GM18861 (cell line): Measurements from ENCODE around the gene NAA38.
"Not testable (repeated sequence)": the region's sequence is repeated elsewhere in the genome, so short reads cannot be mapped to it uniquely, and the experiment has no call there.

Experiments
- ATAC-seq: cut with Tn5 transposase; IDR thresholded peaks from one replicate; pipeline ENCODE4 v1.9.1; 2021; ENCODE audit not compliant: unreplicated experiment

NAA38 gene

GRCh38 chr17:7825206-7825990, 32.0 kb downstream of the NAA38 start:
- no peak for ATAC-seq

GRCh38 chr17:7824021-7824924, 33.1 kb downstream of the NAA38 start:
- no peak for ATAC-seq

- no peak for ATAC-seq
These were observed 33.8 kb downstream of the NAA38 start for GRCh38 chr17:7823581-7824001.

- no peak for ATAC-seq
These were observed 35.2 kb downstream of the NAA38 start for GRCh38 chr17:7822126-7822525.

GRCh38 chr17:7820231-7820630, 37.1 kb downstream of the NAA38 start:
- no peak for ATAC-seq

GRCh38 chr17:7818746-7819645, 38.4 kb downstream of the NAA38 start:
- ATAC-seq = no peak

GRCh38 chr17:7818026-7818425, 39.3 kb downstream of the NAA38 start:
- no peak for ATAC-seq

- no peak for ATAC-seq
These were observed 39.8 kb downstream of the NAA38 start for GRCh38 chr17:7817643-7817964.

- no peak for ATAC-seq
These were observed 40.3 kb downstream of the NAA38 start for GRCh38 chr17:7816926-7817642.

GRCh38 chr17:7814969-7815368, 42.4 kb downstream of the NAA38 start:
- ATAC-seq = no peak

GRCh38 chr17:7811251-7811650, 46.1 kb downstream of the NAA38 start:
- ATAC-seq = no peak

GRCh38 chr17:7809791-7810343, 47.5 kb downstream of the NAA38 start:
- not testable (repeated sequence) for ATAC-seq

- no peak for ATAC-seq
These were observed 48.1 kb downstream of the NAA38 start for GRCh38 chr17:7809086-7809790.

- no peak for ATAC-seq
These were observed 50.2 kb downstream of the NAA38 start for GRCh38 chr17:7807206-7807605.
